H1 (cell line): Measurements from ENCODE around the gene KCNE3. TPM values are rescaled to one million over a fixed set of nuclear protein-coding genes. Genes with fewer than 3 reads are reported as not detected.

Source experiments
- CTCF ChIA-PET: fragments of 300-600 bp; sonication (Branson Sonifier 250); formaldehyde crosslinking; loops from one replicate; lab custom pipeline; 2021; ENCODE audit not compliant: partially characterized antibody; lab: Charles Lee
- POLR2A ChIA-PET: fragments of 300-600 bp; sonication (Branson Sonifier 250); formaldehyde crosslinking; loops from one replicate; lab custom pipeline; 2021; ENCODE audit warnings: inconsistent platforms; ENCODE audit not compliant: partially characterized antibody; lab: Charles Lee
- DNase-seq, 2 experiments: peaks; one replicate each; pipeline versions ENCODE4 v3.0.0 to v3.0.0-alpha.2; 2010 to 2022; ENCODE audit warnings: low spot score in 2 of 2, low read depth in 1 of 2, mixed read lengths in 1 of 2
- FAIRE-seq: peaks from 2 replicates; lab custom pipeline; 2011; peaks lifted over from hg19 to GRCh38; lab: Jason Lieb, UNC
- H2AFZ ChIP-seq: 2 replicates; pipeline ENCODE4 v1.8.1; 2012; ENCODE audit warnings: low read length, inconsistent platforms
- H2AK5ac ChIP-seq: 2 replicates; pipeline ENCODE4 v1.6.1; 2013; ENCODE audit warnings: low read depth, low read length
- H2BK120ac ChIP-seq: replicated peaks from 2 replicates; pipeline ENCODE3; 2013; ENCODE audit warnings: low read depth, low read length, inconsistent platforms
- H2BK12ac ChIP-seq: 2 replicates; pipeline ENCODE4 v1.6.1; 2013; ENCODE audit warnings: low read depth, low read length
- H2BK15ac ChIP-seq: 2 replicates; pipeline ENCODE4 v1.6.1; 2013; ENCODE audit warnings: low read length
- H2BK20ac ChIP-seq: 2 replicates; pipeline ENCODE4 v1.6.1; 2013; ENCODE audit warnings: low read length
- H2BK5ac ChIP-seq: 2 replicates; pipeline ENCODE4 v1.6.1; 2013; ENCODE audit warnings: low read depth, low read length
- H3K14ac ChIP-seq: 2 replicates; pipeline ENCODE4 v1.6.1; 2013; ENCODE audit warnings: inconsistent platforms; ENCODE audit not compliant: insufficient read length
- H3K18ac ChIP-seq: 2 replicates; pipeline ENCODE4 v1.6.1; 2013; ENCODE audit warnings: low read length; ENCODE audit errors: extremely low read depth
- H3K23ac ChIP-seq: 2 replicates; pipeline ENCODE4 v1.6.1; 2013; ENCODE audit warnings: inconsistent platforms; ENCODE audit not compliant: insufficient read length
- H3K23me2 ChIP-seq: 2 replicates; pipeline ENCODE4 v1.6.1; 2013; ENCODE audit warnings: low read depth, low read length
- H3K27ac ChIP-seq: 2 replicates; pipeline ENCODE4 v1.6.1; 2011; ENCODE audit warnings: low read depth, low read length, inconsistent platforms
- H3K27me3 ChIP-seq, 4 experiments: replicated peaks in 1 of 4; 1 replicate in 1 of 4; 2 replicates in 3 of 4; pipeline versions ENCODE4 v1.6.1 to v1.8.1; 2011 to 2013; ENCODE audit warnings: low read length in 3 of 4, mild to moderate bottlenecking in 3 of 4, inconsistent platforms in 2 of 4, mixed read lengths in 2 of 4, moderate library complexity in 1 of 4; ENCODE audit not compliant: control insufficient read depth in 3 of 4, insufficient read depth in 3 of 4; ENCODE audit errors: extremely low read depth in 1 of 4
- H3K36me3 ChIP-seq, 4 experiments: 2 replicates each; pipeline versions ENCODE4 v1.6.1 to v1.8.1; 2011 to 2013; ENCODE audit warnings: mild to moderate bottlenecking in 4 of 4, low read length in 3 of 4, moderate library complexity in 2 of 4, control low read depth in 1 of 4, inconsistent platforms in 1 of 4; ENCODE audit not compliant: insufficient read depth in 4 of 4, control insufficient read depth in 2 of 4
- H3K4ac ChIP-seq: replicated peaks from 2 replicates; pipeline ENCODE3; 2013; ENCODE audit warnings: low read length, low read depth, mixed read lengths, inconsistent platforms; ENCODE audit not compliant: insufficient read length
- H3K4me1 ChIP-seq, 4 experiments: replicated peaks in 1 of 4; 1 replicate in 1 of 4; 2 replicates in 3 of 4; pipeline versions ENCODE4 v1.6.1 to v1.8.1; 2011 to 2013; ENCODE audit warnings: low read length in 3 of 4, inconsistent platforms in 2 of 4, mixed read lengths in 1 of 4; ENCODE audit not compliant: insufficient read depth in 4 of 4, control insufficient read depth in 3 of 4
- H3K4me2 ChIP-seq, 2 experiments: 2 replicates each; pipeline versions ENCODE4 v1.6.1 to v1.8.1; 2011 to 2013; ENCODE audit warnings: low read depth in 2 of 2, low read length in 2 of 2, control low read depth in 1 of 2, inconsistent platforms in 1 of 2, mild to moderate bottlenecking in 1 of 2; ENCODE audit not compliant: insufficient read depth in 1 of 2
- H3K4me3 ChIP-seq, 4 experiments: fragments of 200-600, 300-600 bp in 1 of 4; sonication (generic), shearing (Covaris generic), sonication (Bioruptor Twin) in 1 of 4; 2 replicates each; pipeline versions ENCODE4 v1.5.1 to v1.8.1; 2011 to 2016; ENCODE audit warnings: low read length in 4 of 4, low read depth in 3 of 4, control low read depth in 2 of 4, inconsistent platforms in 2 of 4, mild to moderate bottlenecking in 2 of 4, mixed read lengths in 1 of 4, moderate library complexity in 1 of 4; ENCODE audit not compliant: insufficient read depth in 2 of 4; ENCODE audit errors: extremely low read depth in 1 of 4
- H3K56ac ChIP-seq: replicated peaks from 2 replicates; pipeline ENCODE3; 2013; ENCODE audit warnings: low read depth, mild to moderate bottlenecking, mixed read lengths, low read length, inconsistent platforms; ENCODE audit not compliant: insufficient read length
- H3K79me1 ChIP-seq: 2 replicates; pipeline ENCODE4 v1.6.1; 2013; ENCODE audit warnings: low read depth, low read length, control low read depth
- H3K79me2 ChIP-seq, 2 experiments: 2 replicates each; pipeline versions ENCODE4 v1.6.1 to v1.8.1; 2012 to 2013; ENCODE audit warnings: low read length in 2 of 2, mild to moderate bottlenecking in 2 of 2, inconsistent platforms in 1 of 2; ENCODE audit not compliant: insufficient read depth in 2 of 2, control insufficient read depth in 1 of 2
- H3K9ac ChIP-seq, 4 experiments: replicated peaks in 1 of 4; 1 replicate in 1 of 4; 2 replicates in 3 of 4; pipeline versions ENCODE4 v1.6.1 to v1.8.1; 2011 to 2013; ENCODE audit warnings: low read depth in 3 of 4, low read length in 3 of 4, control low read depth in 2 of 4, mild to moderate bottlenecking in 2 of 4, moderate library complexity in 2 of 4, inconsistent platforms in 1 of 4; ENCODE audit errors: extremely low read depth in 1 of 4
- H3K9me3 ChIP-seq, 2 experiments: 2 replicates each; pipeline versions ENCODE4 v1.6.1 to v1.8.1; 2012 to 2013; ENCODE audit warnings: mild to moderate bottlenecking in 2 of 2, moderate library complexity in 2 of 2, control low read depth in 1 of 2, inconsistent platforms in 1 of 2, low read depth in 1 of 2, low read length in 1 of 2, mixed read lengths in 1 of 2; ENCODE audit not compliant: insufficient read depth in 2 of 2
- H4K20me1 ChIP-seq, 2 experiments: replicated peaks in 1 of 2; 2 replicates each; pipeline versions ENCODE3 to v1.8.1; 2011 to 2013; ENCODE audit warnings: inconsistent platforms in 2 of 2, low read length in 2 of 2, mild to moderate bottlenecking in 1 of 2; ENCODE audit not compliant: insufficient read depth in 2 of 2, control insufficient read depth in 1 of 2
- H4K5ac ChIP-seq: 2 replicates; pipeline ENCODE4 v1.6.1; 2013; ENCODE audit warnings: low read length, low read depth, mixed read lengths, inconsistent platforms; ENCODE audit not compliant: insufficient read length
- H4K8ac ChIP-seq: 2 replicates; pipeline ENCODE4 v1.8.0; 2013; ENCODE audit warnings: mild to moderate bottlenecking, moderate library complexity, low read length, inconsistent platforms; ENCODE audit not compliant: insufficient read depth; ENCODE audit errors: extremely low read depth
- H4K91ac ChIP-seq: replicated peaks from 2 replicates; pipeline ENCODE3; 2013; ENCODE audit warnings: low read length, mixed read lengths, inconsistent platforms; ENCODE audit not compliant: insufficient read length
- SAP30 ChIP-seq: fragments of 300-600 bp; sonication (generic); IDR thresholded peaks from 2 replicates; pipeline ENCODE4 v1.7.1; 2012; ENCODE audit warnings: low read length, moderate library complexity, mild to moderate bottlenecking, inconsistent platforms; ENCODE audit not compliant: insufficient read depth, insufficient replicate concordance
- WGBS, 2 experiments: shearing (Covaris generic) in 1 of 2; methylation state at CpG; one replicate each; pipeline versions ENCODE4 v1.1.6 to v1.1.7; 2013 to 2015; ENCODE audit warnings: low lambda C conversion rate in 2 of 2, mixed read lengths in 2 of 2, inconsistent platforms in 1 of 2, low coverage in 1 of 2, missing lambda C conversion rate in 1 of 2; ENCODE audit not compliant: insufficient replicate concordance in 2 of 2, insufficient coverage in 1 of 2, insufficient read length in 1 of 2; ENCODE audit errors: extremely low coverage in 1 of 2, missing lambda C conversion rate in 1 of 2; 5-methylcytosine and 5-hydroxymethylcytosine counted together
- polyA plus RNA-seq, 7 experiments: library from polyadenylated mRNA; depleted of rRNA in 3 of 7; stranded (reverse) in 5 of 7; unstranded in 2 of 7; fragments of >200 nt in 5 of 7; fragments of 200-250 nt in 2 of 7; gene quantifications; 1 replicate in 5 of 7; 2 replicates in 1 of 7; 4 replicates in 1 of 7; pipeline versions ENCODE4 v1.2.1 to v1.2.3, GENCODE V29; 2011 to 2013; ENCODE audit warnings: missing spikeins in 2 of 7, mixed read lengths in 2 of 7
- total RNA-seq: library from RNA; stranded (reverse); fragmentation: NEBNext Ultra II Directional; extraction: Animal tissue kit (Norgen Biotek cat#: 25700); gene quantifications from 2 replicates; pipeline ENCODE4 v1.2.1, GENCODE V29; 2021

The KCNE3 gene
- total and polyA plus RNA-seq, 2 of the 8 experiments (the other 6 are each of a cell fraction or from before 2014, with no cell fraction given), result 1.9 to 3.5 TPM

GRCh38 chr11:74434528-74434927 is 32.8 kb downstream of the KCNE3 start:
- no peak for TF ChIP-seq SAP30
- H2BK15ac ChIP-seq, result no peak overlapping the region
- no peak overlapping the region for H4K91ac ChIP-seq
- no peak overlapping the region for H4K8ac ChIP-seq
- H2BK20ac ChIP-seq, result no peak overlapping the region
- no peak overlapping the region for H2AK5ac ChIP-seq
- no peak overlapping the region for H3K27ac ChIP-seq
- no peaks in the 10 kb centered on the region for H3K79me2 ChIP-seq
- FAIRE-seq (no peak), DNase-seq (no peak)
- 86% methylated on average over 7 of the region's 7 CpGs; no CpG with 5 or more reads in 1 of the 2 experiments for WGBS, 2 experiments
- ChIA-PET POLR2A (no interaction called here), CTCF (interaction anchor here (0.6 to 6.4 kb wide), 5 partner anchors 16 to 1115 kb away, joined by 3 to 63 read pairs (median 6); no protein-coding TSS in a partner anchor)
- no peaks in the 10 kb centered on the region for H3K4me1 ChIP-seq
- H3K4ac ChIP-seq, result no peak overlapping the region
- H3K4me3 ChIP-seq, result no peak overlapping the region
- H3K14ac ChIP-seq, result no peak overlapping the region
- H3K9me3 ChIP-seq, result no peaks in the 10 kb centered on the region
- no peak overlapping the region for H3K23ac ChIP-seq
- no peak overlapping the region for H3K56ac ChIP-seq
- no peak overlapping the region for H2BK120ac ChIP-seq
- no peak overlapping the region for H2BK5ac ChIP-seq
- H3K79me1 ChIP-seq, result no peaks in the 10 kb centered on the region
- no peak overlapping the region for H3K18ac ChIP-seq
- no peaks in the 10 kb centered on the region for H4K20me1 ChIP-seq
- H3K27me3 ChIP-seq, result peaks cover 0 to 2% (median 0%) of the 10 kb centered on the region in 4 experiments; a peak in 1 of 7 replicates
- H2AFZ ChIP-seq, result no peak overlapping the region
- no peak overlapping the region for H4K5ac ChIP-seq
- no peak overlapping the region for H3K4me2 ChIP-seq
- H3K9ac ChIP-seq, result no peak overlapping the region
- H3K36me3 ChIP-seq, result no peaks in the 10 kb centered on the region
- H2BK12ac ChIP-seq, result no peak overlapping the region
- H3K23me2 ChIP-seq, result no peaks in the 10 kb centered on the region
